K562 (cell line): Measurements from ENCODE around the gene KCTD3. TPM values are rescaled to one million over a fixed set of nuclear protein-coding genes. Genes with fewer than 3 reads are reported as not detected.

Source experiments
- ATAC-seq: fragments of 200-7000 bp; cut with Tn5 transposase; 3 replicates; pipeline ENCODE4 v1.9.1; 2020; ENCODE audit warnings: moderate library complexity
- BruUV-seq: library from RNA; stranded (reverse); fragments of 400-500 nt; replicated peaks from 2 replicates; lab custom pipeline; 2021; lab: Mats Ljungman, UMichigan
- CTCF ChIA-PET: fragments of 300-600 bp; formaldehyde crosslinking; extraction: SDS; loops from one replicate; lab custom pipeline; 2021; ENCODE audit warnings: low intra/inter-chr PET ratio; lab: Yijun Ruan, JAX
- POLR2A ChIA-PET: fragments of 300-600, 350-650 bp; sonication (Branson Sonifier 250); formaldehyde crosslinking; extraction: SDS; loops from one replicate; lab custom pipeline; 2021; ENCODE audit warnings: antibody characterized with exemption, inconsistent platforms; lab: Yijun Ruan, JAX
- DNase-seq, 4 experiments: peaks; one replicate each; pipeline versions ENCODE4 v3.0.0 to v3.0.0-alpha.2; 2011 to 2018; ENCODE audit warnings: low spot score in 3 of 4, mixed read lengths in 3 of 4; ENCODE audit errors: extremely low read depth in 1 of 4
- FAIRE-seq: peaks from 2 replicates; lab custom pipeline; 2011; peaks lifted over from hg19 to GRCh38; lab: Jason Lieb, UNC
- H2AFZ ChIP-seq: 2 replicates; pipeline ENCODE4 v1.6.0; 2011; ENCODE audit warnings: low read depth, low read length, control low read depth, inconsistent platforms
- H3K27ac ChIP-seq: fragments of 200-600 bp; 3 replicates; pipeline ENCODE4 v1.8.0; 2011; ENCODE audit warnings: low read depth, mild to moderate bottlenecking, control low read depth, inconsistent platforms, low read length, moderate library complexity, mixed read lengths; ENCODE audit errors: extremely low read depth
- H3K27me3 ChIP-seq, 2 experiments: fragments of 300-600 bp in 1 of 2; 2 replicates in 1 of 2; 3 replicates in 1 of 2; pipeline versions ENCODE4 v1.6.0 to v1.8.0; 2011; ENCODE audit warnings: inconsistent platforms in 2 of 2, low read length in 2 of 2, mild to moderate bottlenecking in 1 of 2, mixed read lengths in 1 of 2, moderate library complexity in 1 of 2; ENCODE audit not compliant: control insufficient read depth in 2 of 2, insufficient read depth in 2 of 2
- H3K36me3 ChIP-seq: fragments of 300-600 bp; 3 replicates; pipeline ENCODE4 v1.8.0; 2011; ENCODE audit warnings: mild to moderate bottlenecking, low read length, inconsistent platforms; ENCODE audit not compliant: control insufficient read depth, insufficient read depth
- H3K4me1 ChIP-seq, 2 experiments: fragments of 200-600 bp in 1 of 2; replicated peaks in 1 of 2; 2 replicates in 1 of 2; 3 replicates in 1 of 2; pipeline versions ENCODE4 v1.5.1 to v1.8.0; 2011; ENCODE audit warnings: inconsistent platforms in 2 of 2, low read length in 2 of 2, mild to moderate bottlenecking in 1 of 2, mixed read lengths in 1 of 2, moderate library complexity in 1 of 2; ENCODE audit not compliant: control insufficient read depth in 2 of 2, insufficient read depth in 2 of 2
- H3K4me2 ChIP-seq: 2 replicates; pipeline ENCODE4 v1.6.1; 2011; ENCODE audit warnings: low read length, control low read depth, inconsistent platforms, mixed read lengths; ENCODE audit not compliant: insufficient read depth
- H3K4me3 ChIP-seq: fragments of 200-600 bp; sonication (generic), shearing (Covaris generic); 2 replicates; pipeline ENCODE4 v1.5.1; 2016; ENCODE audit warnings: control low read depth, inconsistent platforms
- H3K79me2 ChIP-seq: fragments of 200-600 bp; 3 replicates; pipeline ENCODE4 v1.8.0; 2011; ENCODE audit warnings: low read length, inconsistent platforms; ENCODE audit not compliant: control insufficient read depth, insufficient read depth
- H3K9ac ChIP-seq, 2 experiments: 2 replicates each; pipeline versions ENCODE4 v1.6.0 to v1.6.1; 2011; ENCODE audit warnings: low read depth in 2 of 2, low read length in 2 of 2, control low read depth in 1 of 2, inconsistent platforms in 1 of 2, mild to moderate bottlenecking in 1 of 2, mixed read lengths in 1 of 2; ENCODE audit not compliant: insufficient read depth in 1 of 2
- H3K9me1 ChIP-seq: one replicate; pipeline ENCODE4 v1.6.0; 2011; ENCODE audit warnings: inconsistent platforms, mild to moderate bottlenecking, low read length, moderate library complexity; ENCODE audit not compliant: control insufficient read depth, insufficient read depth
- H3K9me3 ChIP-seq: replicated peaks from 2 replicates; pipeline ENCODE4 v1.5.1; 2011; ENCODE audit warnings: low read depth, low read length, inconsistent platforms; ENCODE audit not compliant: control insufficient read depth, insufficient read depth
- H4K20me1 ChIP-seq: replicated peaks from 2 replicates; pipeline ENCODE4 v1.6.1; 2011; ENCODE audit warnings: low read length, inconsistent platforms, mixed read lengths; ENCODE audit not compliant: control insufficient read depth, insufficient read depth
- KLF1 ChIP-seq: fragments of 450-650 bp; IDR thresholded peaks from 2 replicates; pipeline ENCODE4 v1.6.1; 2016; ENCODE audit warnings: missing genetic modification characterization, missing compliant biosample characterization
- KLF13 ChIP-seq: fragments of 450-650 bp; IDR thresholded peaks from 2 replicates; pipeline ENCODE4 v1.6.1; 2016; ENCODE audit warnings: missing genetic modification characterization, low read depth, mild to moderate bottlenecking, missing compliant biosample characterization, moderate library complexity, borderline replicate concordance
- KLF16 ChIP-seq: IDR thresholded peaks from 2 replicates; pipeline ENCODE4 v1.6.1; 2016; ENCODE audit warnings: antibody characterized with exemption
- NFATC3 ChIP-seq: fragments of 450-650 bp; IDR thresholded peaks from 2 replicates; pipeline ENCODE4 v1.6.1; 2017; ENCODE audit warnings: mild to moderate bottlenecking
- RBM17 ChIP-seq: fragments of 200-400 bp; formaldehyde crosslinking; IDR thresholded peaks from 2 replicates; pipeline ENCODE4 v1.6.1; 2017; ENCODE audit warnings: low read depth, mild to moderate bottlenecking, low read length, borderline replicate concordance
- SRSF3 ChIP-seq: fragments of 200-400 bp; formaldehyde crosslinking; IDR thresholded peaks from 2 replicates; pipeline ENCODE4 v1.6.1; 2016; ENCODE audit warnings: mild to moderate bottlenecking, low read length, moderate library complexity; ENCODE audit not compliant: insufficient read depth
- TSC22D4 ChIP-seq: fragments of 450-650 bp; IDR thresholded peaks from 2 replicates; pipeline ENCODE4 v1.6.1; 2016; ENCODE audit warnings: missing genetic modification characterization, missing biosample characterization, control low read depth
- ZNF212 ChIP-seq: fragments of 450-650 bp; formaldehyde crosslinking; IDR thresholded peaks from 2 replicates; pipeline ENCODE4 v1.4.0; 2020; ENCODE audit warnings: mild to moderate bottlenecking
- ZNF282 ChIP-seq: sonication (generic); formaldehyde crosslinking; IDR thresholded peaks from 2 replicates; pipeline ENCODE4 v1.8.1; 2023; ENCODE audit warnings: missing genetic modification reagents
- WGBS: fragments of 100-300 bp; shearing (Covaris generic); methylation state at CpG from one replicate; pipeline ENCODE4 v1.1.6; 2016; ENCODE audit warnings: low coverage, mixed read lengths; ENCODE audit not compliant: insufficient coverage; ENCODE audit errors: missing lambda C conversion rate; 5-methylcytosine and 5-hydroxymethylcytosine counted together
- in situ Hi-C: fragments of 300-500 bp; cut with MboI; formaldehyde crosslinking; loops from 4 replicates; pipeline ENCODE4 v1.15.0; 2018; ENCODE audit warnings: inconsistent platforms, mixed read lengths
- intact Hi-C: fragments of 100-400 bp; cut with micrococcal nuclease; formaldehyde crosslinking; loops from 2 replicates; pipeline ENCODE4 v1.14.2; 2022
- polyA plus RNA-seq, 8 experiments: library from polyadenylated mRNA; depleted of rRNA in 4 of 8; stranded (reverse) in 5 of 8; unstranded in 3 of 8; fragments of >200 nt; fragmentation: Nextera tagmentation in 2 of 8; fragmentation: Illumina TruSeq in 1 of 8; extraction: Ambion mirVana in 2 of 8; extraction: Trizol in 1 of 8; gene quantifications; 2 replicates each; pipeline versions ENCODE4 v1.2.1 to v1.2.3, GENCODE V29; 2011 to 2014; ENCODE audit warnings: inconsistent platforms in 1 of 8, missing spikeins in 1 of 8
- total RNA-seq, 7 experiments: library from RNA; depleted of rRNA in 6 of 7; stranded (reverse); fragments of >200 nt in 6 of 7; fragmentation: Illumina TruSeq in 2 of 7; extraction: Trizol in 2 of 7; gene quantifications; 2 replicates each; pipeline versions ENCODE4 v1.2.1 to v1.2.3, GENCODE V29; 2011 to 2021; ENCODE audit warnings: low replicate concordance in 1 of 7

KCTD3 gene
- total and polyA plus RNA-seq, 9 of the 15 experiments (the other 6 are each of a cell fraction or from before 2014, with no cell fraction given) = 12.8 to 77.1 (median 44.3) TPM

- ATAC-seq = no peak
- FAIRE-seq = no peak
Observed at GRCh38 chr1:215607412-215607811, 40.3 kb downstream of the KCTD3 start.

GRCh38 chr1:215608646-215609045 lies 41.5 kb downstream of the KCTD3 start:
- H3K4me2 ChIP-seq = no peak overlapping the region
- ATAC-seq (no peak), FAIRE-seq (no peak), DNase-seq (no peak)
- BruUV-seq = no TSS peak
- no peak overlapping the region for H3K9ac ChIP-seq
- in situ Hi-C loops = no loop called here
- no peaks in the 10 kb centered on the region for H3K27me3 ChIP-seq
- H3K4me1 ChIP-seq = no peaks in the 10 kb centered on the region
- H4K20me1 ChIP-seq = no peaks in the 10 kb centered on the region
- POLR2A ChIA-PET = no interaction called here
- H2AFZ ChIP-seq = no peak overlapping the region
- WGBS = 95% methylated on average over 4 of the region's 4 CpGs
- H3K79me2 ChIP-seq = peaks cover 4% of the 10 kb centered on the region; the same call in 2 of the 3 replicates
- H3K9me3 ChIP-seq = no peaks in the 10 kb centered on the region
- H3K27ac ChIP-seq = no peak overlapping the region
- intact Hi-C loops = loop anchor here (10.0 kb wide), 2 partner anchors 56 to 394 kb away; no protein-coding TSS in a partner anchor
- peaks cover 85% of the 10 kb centered on the region for H3K36me3 ChIP-seq
- TF ChIP-seq KLF13 = no peak
- TF ChIP-seq, all 486 proteins: peak for 0
- Histone ChIP-seq H3K4me3 (no peak overlapping the region), H3K9me1 (no peaks in the 10 kb centered on the region)
- CTCF ChIA-PET = no interaction called here

More at GRCh38 chr1:215607412-215607811, 40.3 kb downstream of the KCTD3 start:
- ChIA-PET CTCF (no interaction called here), POLR2A (no interaction called here)
- no peaks in the 10 kb centered on the region for H3K4me1 ChIP-seq
- in situ Hi-C loops = no loop called here
- no peaks in the 10 kb centered on the region for H3K27me3 ChIP-seq
- 100% methylated on average over 1 of the region's 1 CpG for WGBS
- no TSS peak for BruUV-seq
- H3K79me2 ChIP-seq = no peaks in the 10 kb centered on the region
- H3K27ac ChIP-seq = no peak overlapping the region
- DNase-seq = no peak
- peaks cover 85% of the 10 kb centered on the region for H3K36me3 ChIP-seq
- H3K9me3 ChIP-seq = no peaks in the 10 kb centered on the region
- H3K4me2 ChIP-seq = no peak overlapping the region
- no peak overlapping the region for H2AFZ ChIP-seq
- intact Hi-C loops = loop anchor here (10.0 kb wide), 2 partner anchors 57 to 393 kb away; no protein-coding TSS in a partner anchor
- no peaks in the 10 kb centered on the region for H4K20me1 ChIP-seq
- no peak overlapping the region for H3K4me3 ChIP-seq
- H3K9me1 ChIP-seq = no peaks in the 10 kb centered on the region
- H3K9ac ChIP-seq = no peak overlapping the region
- TF ChIP-seq RBM17 = no peak
- no peak for TF ChIP-seq KLF1 (tag)
- TF ChIP-seq ZNF282 (CRISPR knock-in tag) = no peak
- no peak for TF ChIP-seq ZNF212
- no peak for TF ChIP-seq NFATC3
- TF ChIP-seq TSC22D4 (tag) = no peak
- no peak for TF ChIP-seq KLF16
- no peak for TF ChIP-seq SRSF3
